Transverse colon (tissue), 3 donors: ENCODE data around the gene PDLIM1.

Experiments used
- POLR2A ChIP-seq: fragments of 450-650 bp; IDR thresholded peaks from one replicate; pipeline ENCODE4 v1.6.1; 2016; ENCODE audit warnings: antibody characterized with exemption, mild to moderate bottlenecking, moderate library complexity
- POLR2AphosphoS5 ChIP-seq, 3 donors: sonication (generic); formaldehyde crosslinking; IDR thresholded peaks; one replicate each; pipeline ENCODE4 v1.6.1; 2016; ENCODE audit warnings: antibody characterized with exemption in 3 of 3

GRCh38 chr10:95264227-95265051 is 26.4 kb downstream of the PDLIM1 start:
- TF ChIP-seq POLR2A (no peak), POLR2AphosphoS5 (IDR thresholded peaks at IDR 0.05) (no peak)
